Stimulated activated CD4-positive, alpha-beta T cell treated with anti-CD3 and anti-CD28 coated beads, Interleukin-2, amount 100 ng/mL, for 48 hours (primary cell): ENCODE data around the gene LRRC4C.

ENCODE experiments used
- DNase-seq, 2 donors: peaks; one replicate each; pipeline ENCODE4 v3.0.0-alpha.2; 2020

LRRC4C gene

GRCh38 chr11:40328890-40329614, 1130.4 kb downstream of the LRRC4C start:
- DNase-seq: no peak

GRCh38 chr11:40323241-40323640, 1136.2 kb downstream of the LRRC4C start:
- DNase-seq: no peak

- DNase-seq: no peak
These were observed 1137.9 kb downstream of the LRRC4C start for GRCh38 chr11:40321537-40321936.

- no peak for DNase-seq
These were observed 1143.3 kb downstream of the LRRC4C start for GRCh38 chr11:40316171-40316570.

- DNase-seq: no peak
These were observed 1144.3 kb downstream of the LRRC4C start for GRCh38 chr11:40315122-40315521.

- DNase-seq: no peak
These were observed 1145.1 kb downstream of the LRRC4C start for GRCh38 chr11:40314327-40314726.

GRCh38 chr11:40306938-40307548, 1152.4 kb downstream of the LRRC4C start:
- DNase-seq: no peak

- DNase-seq: no peak
These were observed 1156.8 kb downstream of the LRRC4C start for GRCh38 chr11:40302669-40303068.

GRCh38 chr11:40295466-40295865, 1164.0 kb downstream of the LRRC4C start:
- no peak for DNase-seq

- no peak for DNase-seq
These were observed 1164.7 kb downstream of the LRRC4C start for GRCh38 chr11:40294741-40295140.

- no peak for DNase-seq
These were observed 1165.1 kb downstream of the LRRC4C start for GRCh38 chr11:40294349-40294735.

GRCh38 chr11:40293655-40294348, 1165.7 kb downstream of the LRRC4C start:
- DNase-seq: peak; percentile 33 to 41

- DNase-seq: no peak
These were observed 1166.5 kb downstream of the LRRC4C start for GRCh38 chr11:40292721-40293508.

GRCh38 chr11:40291741-40292140, 1167.7 kb downstream of the LRRC4C start:
- no peak for DNase-seq

GRCh38 chr11:40291329-40291728, 1168.1 kb downstream of the LRRC4C start:
- no peak for DNase-seq

- DNase-seq: no peak
These were observed 1169.3 kb downstream of the LRRC4C start for GRCh38 chr11:40290171-40290631.

- no peak for DNase-seq
These were observed 1170.1 kb downstream of the LRRC4C start for GRCh38 chr11:40289370-40289769.

- no peak for DNase-seq
These were observed 1171.3 kb downstream of the LRRC4C start for GRCh38 chr11:40287916-40288803.

- DNase-seq: no peak
These were observed 1173.3 kb downstream of the LRRC4C start for GRCh38 chr11:40286137-40286536.

- no peak for DNase-seq
These were observed 1173.9 kb downstream of the LRRC4C start for GRCh38 chr11:40285558-40285957.

GRCh38 chr11:40281052-40281580, 1178.3 kb downstream of the LRRC4C start:
- DNase-seq: no peak
